Activated naive CD4-positive, alpha-beta T cell treated with anti-CD3 and anti-CD28 coated beads, Interleukin-2, amount 10 ng/mL, durations not matched to agents 7 days and 5 days (primary cell): ENCODE results near the gene RALB.

Source experiments
- CTCF ChIA-PET: fragments of 350-600 bp; sonication (Branson Sonifier 250); formaldehyde crosslinking; loops from one replicate; lab custom pipeline; 2021; ENCODE audit warnings: antibody characterized with exemption; lab: Charles Lee
- DNase-seq: peaks from one replicate; pipeline ENCODE4 v3.0.0-alpha.2; 2020
- H3K27ac Mint-ChIP-seq: one replicate; pipeline ENCODE4 v1.8.0; 2021; ENCODE audit warnings: mild to moderate bottlenecking, moderate library complexity, mixed read lengths
- H3K27me3 Mint-ChIP-seq: one replicate; pipeline ENCODE4 v1.8.0; 2021; ENCODE audit warnings: mild to moderate bottlenecking, mixed read lengths
- H3K36me3 Mint-ChIP-seq: one replicate; pipeline ENCODE4 v1.8.0; 2021; ENCODE audit warnings: mixed read lengths
- H3K4me1 Mint-ChIP-seq: one replicate; pipeline ENCODE4 v1.8.0; 2021; ENCODE audit warnings: mixed read lengths
- H3K4me3 Mint-ChIP-seq: one replicate; pipeline ENCODE4 v1.8.0; 2021; ENCODE audit warnings: mild to moderate bottlenecking, moderate library complexity, mixed read lengths
- H3K9me3 Mint-ChIP-seq: one replicate; pipeline ENCODE4 v1.8.0; 2021; ENCODE audit warnings: mixed read lengths

Gene RALB

DNA sequence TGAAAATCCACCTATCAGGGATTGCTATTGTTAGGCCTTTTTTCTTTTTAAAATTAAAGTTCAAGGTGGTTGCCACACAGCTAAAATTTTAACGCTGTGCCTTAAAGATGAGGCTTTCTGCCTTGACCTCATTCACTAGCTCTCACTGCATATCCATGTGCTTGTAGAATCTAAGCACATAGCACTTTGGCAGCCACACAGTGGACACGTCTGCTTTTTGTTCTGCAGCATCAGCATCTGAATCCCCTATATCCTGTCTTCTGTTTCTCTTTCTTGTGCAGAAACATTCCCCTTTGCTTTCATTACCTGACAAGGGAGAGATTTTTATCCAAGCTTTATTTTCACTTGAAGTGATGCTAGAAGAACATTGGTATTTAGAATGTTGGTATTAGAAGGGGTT lies 38.1 kb downstream of the RALB start:
- Mint-ChIP-seq H3K27me3 (no peaks in the 10 kb centered on the region), H3K27ac (peak overlapping the region; percentile 78), H3K4me3 (no peak overlapping the region), H3K4me1 (peaks cover 82% of the 10 kb centered on the region), H3K36me3 (peaks cover 79% of the 10 kb centered on the region), H3K9me3 (no peaks in the 10 kb centered on the region)
- CTCF ChIA-PET, result interaction anchor here (0.6 to 1.6 kb wide), 3 partner anchors 8 to 22 kb away, joined by 3 to 6 read pairs (median 3); no protein-coding TSS in a partner anchor
- no peak for DNase-seq

DNA sequence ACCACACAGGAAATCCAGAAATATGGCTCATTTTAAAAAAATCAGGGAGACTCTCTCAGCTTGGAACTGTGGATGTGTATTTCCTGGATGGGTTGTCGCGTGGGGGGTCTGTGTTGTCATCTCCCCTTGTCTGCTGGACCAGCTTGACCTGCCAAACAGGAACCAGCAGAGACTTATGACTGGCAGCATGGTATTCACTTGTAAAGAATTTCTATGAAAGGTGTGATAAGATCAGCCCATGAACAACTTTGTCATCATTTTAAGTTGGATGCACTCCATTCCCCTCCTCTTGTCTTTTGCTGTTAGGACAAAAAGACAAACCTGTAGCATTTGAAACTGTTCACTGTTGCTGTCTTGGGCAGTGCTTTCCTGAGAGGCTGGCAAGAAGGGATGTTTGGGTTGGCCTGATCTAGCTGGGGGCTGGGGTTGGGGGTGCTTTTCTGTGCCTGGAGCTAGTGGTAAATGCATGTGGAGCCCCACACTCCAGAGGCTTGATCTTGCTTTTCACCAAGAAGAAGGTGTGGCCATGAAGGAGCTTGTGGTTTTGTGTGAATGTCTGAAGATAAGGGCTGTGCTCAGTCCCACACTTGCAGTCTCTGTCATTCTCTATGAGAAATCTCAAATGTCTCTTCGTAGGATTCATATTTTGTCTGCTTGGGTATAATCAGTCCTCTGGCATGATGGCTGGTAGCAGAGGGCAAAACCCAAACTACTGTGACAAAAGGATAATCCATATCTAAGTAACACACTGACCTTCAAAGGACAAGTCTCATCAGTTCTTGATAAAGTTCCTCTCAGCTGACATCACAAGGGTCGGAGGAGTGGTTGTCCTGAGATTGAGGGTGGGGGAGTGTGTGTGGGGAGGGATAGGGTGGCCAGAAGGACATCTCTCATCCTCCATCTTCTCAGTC lies 39.0 kb downstream of the RALB start:
- H3K36me3 Mint-ChIP-seq, result peaks cover 74% of the 10 kb centered on the region
- peak overlapping the region; percentile 88 for H3K27ac Mint-ChIP-seq
- H3K4me3 Mint-ChIP-seq, result peak overlapping the region; percentile 48
- peak; percentile 48 for DNase-seq
- no peaks in the 10 kb centered on the region for H3K27me3 Mint-ChIP-seq
- H3K4me1 Mint-ChIP-seq, result peaks cover 74% of the 10 kb centered on the region
- CTCF ChIA-PET, result interaction anchor here (0.8 to 1.6 kb wide), 3 partner anchors 21 to 56 kb away, joined by 3 to 6 read pairs (median 3); no protein-coding TSS in a partner anchor
- H3K9me3 Mint-ChIP-seq, result no peaks in the 10 kb centered on the region

- H3K9me3 Mint-ChIP-seq, result no peaks in the 10 kb centered on the region
- CTCF ChIA-PET, result interaction anchor here (0.6 to 1.5 kb wide), 3 partner anchors 14 to 57 kb away, joined by 3 read pairs; no protein-coding TSS in a partner anchor
- H3K36me3 Mint-ChIP-seq, result peaks cover 75% of the 10 kb centered on the region
- H3K27me3 Mint-ChIP-seq, result no peaks in the 10 kb centered on the region
- H3K27ac Mint-ChIP-seq, result peak overlapping the region; percentile 74
- H3K4me1 Mint-ChIP-seq, result peaks cover 58% of the 10 kb centered on the region
- H3K4me3 Mint-ChIP-seq, result peak overlapping the region; percentile 27
- no peak for DNase-seq
Measured at GRCh38 chr2:120293096-120294007, 40.7 kb downstream of the RALB start.

GRCh38 chr2:120294008-120294340 lies 41.3 kb downstream of the RALB start:
- Mint-ChIP-seq H3K27ac (peak overlapping the region; percentile 74), H3K27me3 (no peaks in the 10 kb centered on the region), H3K36me3 (peaks cover 75% of the 10 kb centered on the region), H3K4me3 (peak overlapping the region; percentile 27), H3K4me1 (peaks cover 53% of the 10 kb centered on the region), H3K9me3 (no peaks in the 10 kb centered on the region)
- DNase-seq, result no peak
- CTCF ChIA-PET, result no interaction called here

- no peak for DNase-seq
- H3K4me3 Mint-ChIP-seq, result no peak overlapping the region
- H3K9me3 Mint-ChIP-seq, result no peaks in the 10 kb centered on the region
- peaks cover 31% of the 10 kb centered on the region for H3K4me1 Mint-ChIP-seq
- no peak overlapping the region for H3K27ac Mint-ChIP-seq
- peaks cover 69% of the 10 kb centered on the region for H3K36me3 Mint-ChIP-seq
- CTCF ChIA-PET, result interaction anchor here (0.7 to 6.5 kb wide), 3 partner anchors 15 to 122 kb away, joined by 3 to 29 read pairs (median 3); no protein-coding TSS in a partner anchor
- H3K27me3 Mint-ChIP-seq, result no peaks in the 10 kb centered on the region
Measured at GRCh38 chr2:120298173-120298835, 45.7 kb downstream of the RALB start.

GRCh38 chr2:120299004-120299403 lies 46.4 kb downstream of the RALB start:
- Mint-ChIP-seq H3K27ac (no peak overlapping the region), H3K36me3 (peaks cover 68% of the 10 kb centered on the region), H3K27me3 (no peaks in the 10 kb centered on the region), H3K4me3 (no peak overlapping the region), H3K4me1 (peaks cover 30% of the 10 kb centered on the region), H3K9me3 (no peaks in the 10 kb centered on the region)
- CTCF ChIA-PET, result interaction anchor here (0.6 to 6.5 kb wide), 2 partner anchors 14 to 56 kb away, joined by 3 to 29 read pairs; no protein-coding TSS in a partner anchor
- no peak for DNase-seq

GRCh38 chr2:120299561-120299960 lies 46.9 kb downstream of the RALB start:
- Mint-ChIP-seq H3K27me3 (no peaks in the 10 kb centered on the region), H3K4me3 (no peak overlapping the region), H3K4me1 (peaks cover 27% of the 10 kb centered on the region), H3K27ac (no peak overlapping the region), H3K9me3 (no peaks in the 10 kb centered on the region), H3K36me3 (peaks cover 67% of the 10 kb centered on the region)
- DNase-seq, result no peak
- CTCF ChIA-PET, result interaction anchor here (0.6 to 6.5 kb wide), 2 partner anchors 14 to 57 kb away, joined by 3 to 29 read pairs; no protein-coding TSS in a partner anchor

GRCh38 chr2:120300385-120300784 lies 47.7 kb downstream of the RALB start:
- Mint-ChIP-seq H3K4me3 (no peak overlapping the region), H3K27me3 (no peaks in the 10 kb centered on the region), H3K9me3 (no peaks in the 10 kb centered on the region), H3K27ac (no peak overlapping the region), H3K36me3 (peaks cover 65% of the 10 kb centered on the region), H3K4me1 (peaks cover 27% of the 10 kb centered on the region)
- CTCF ChIA-PET, result interaction anchor here (6.5 kb wide), 1 partner anchor 13 kb away, joined by 29 read pairs; no protein-coding TSS in a partner anchor
- DNase-seq, result no peak

- H3K27me3 Mint-ChIP-seq, result no peaks in the 10 kb centered on the region
- no peak for DNase-seq
- H3K9me3 Mint-ChIP-seq, result no peaks in the 10 kb centered on the region
- H3K4me3 Mint-ChIP-seq, result no peak overlapping the region
- no peak overlapping the region for H3K27ac Mint-ChIP-seq
- CTCF ChIA-PET, result interaction anchor here (6.5 kb wide), 1 partner anchor 12 kb away, joined by 29 read pairs; no protein-coding TSS in a partner anchor
- H3K36me3 Mint-ChIP-seq, result peaks cover 62% of the 10 kb centered on the region
- peaks cover 32% of the 10 kb centered on the region for H3K4me1 Mint-ChIP-seq
Measured at GRCh38 chr2:120301284-120301683, 48.6 kb downstream of the RALB start.

DNA sequence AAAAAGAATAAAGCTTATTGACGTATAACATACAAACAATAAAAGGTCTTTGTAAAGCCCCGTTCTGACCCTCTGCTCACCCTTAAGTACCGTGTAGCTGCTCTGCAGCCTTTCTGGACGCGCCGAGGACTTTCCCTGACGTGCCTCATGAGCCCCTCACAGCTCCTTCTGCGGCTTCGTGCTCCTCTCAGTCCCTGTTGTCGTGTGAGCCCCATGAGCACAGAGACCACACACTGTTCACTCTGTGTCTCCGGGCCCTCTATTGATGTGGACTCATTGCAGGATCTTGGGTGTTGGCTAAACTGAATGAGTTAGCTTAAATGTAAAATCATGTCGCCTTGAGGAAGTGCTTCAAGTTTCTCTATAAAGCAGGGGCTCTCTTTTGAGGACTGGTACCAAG lies 49.6 kb downstream of the RALB start:
- Mint-ChIP-seq H3K36me3 (peaks cover 57% of the 10 kb centered on the region), H3K9me3 (no peaks in the 10 kb centered on the region), H3K4me3 (no peak overlapping the region), H3K27me3 (no peaks in the 10 kb centered on the region), H3K4me1 (peaks cover 32% of the 10 kb centered on the region), H3K27ac (peak overlapping the region; percentile 71)
- DNase-seq, result no peak
- CTCF ChIA-PET, result interaction anchor here (1.2 to 3.0 kb wide), 5 partner anchors 10 to 549 kb away, joined by 3 to 8 read pairs (median 5); no protein-coding TSS in a partner anchor

DNA sequence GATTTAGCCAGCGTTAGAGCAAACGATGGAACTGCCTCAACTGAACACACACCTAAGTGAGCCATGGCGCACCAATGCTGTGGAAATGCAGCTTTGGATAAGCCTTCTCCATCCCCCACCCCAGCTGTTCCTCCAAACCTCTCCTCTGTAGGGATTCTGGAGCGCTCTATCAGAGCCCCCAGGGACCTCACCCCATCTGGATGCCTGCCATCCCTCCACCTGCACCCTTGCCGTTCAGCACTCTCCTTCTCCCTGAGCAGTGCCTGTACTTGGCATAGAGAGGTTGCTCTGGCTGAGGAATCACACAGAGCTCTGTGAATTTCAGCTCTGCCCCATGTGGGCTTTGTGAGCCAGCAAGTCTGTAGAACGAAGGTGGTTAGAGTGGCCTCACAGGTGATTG lies 50.5 kb downstream of the RALB start:
- DNase-seq, result no peak
- H3K4me1 Mint-ChIP-seq, result peaks cover 32% of the 10 kb centered on the region
- no peaks in the 10 kb centered on the region for H3K27me3 Mint-ChIP-seq
- no peaks in the 10 kb centered on the region for H3K9me3 Mint-ChIP-seq
- H3K27ac Mint-ChIP-seq, result peak overlapping the region; percentile 71
- no peak overlapping the region for H3K4me3 Mint-ChIP-seq
- H3K36me3 Mint-ChIP-seq, result peaks cover 51% of the 10 kb centered on the region
- CTCF ChIA-PET, result interaction anchor here (0.7 to 3.0 kb wide), 5 partner anchors 9 to 550 kb away, joined by 3 to 8 read pairs (median 5); no protein-coding TSS in a partner anchor

- no peaks in the 10 kb centered on the region for H3K27me3 Mint-ChIP-seq
- H3K27ac Mint-ChIP-seq, result no peak overlapping the region
- CTCF ChIA-PET, result interaction anchor here (0.6 to 0.8 kb wide), 2 partner anchors 75 to 129 kb away, joined by 3 read pairs; no protein-coding TSS in a partner anchor
- peaks cover 37% of the 10 kb centered on the region for H3K36me3 Mint-ChIP-seq
- no peak for DNase-seq
- peaks cover 35% of the 10 kb centered on the region for H3K4me1 Mint-ChIP-seq
- no peaks in the 10 kb centered on the region for H3K9me3 Mint-ChIP-seq
- no peak overlapping the region for H3K4me3 Mint-ChIP-seq
Measured at GRCh38 chr2:120305296-120305695, 52.6 kb downstream of the RALB start.

- no peak for DNase-seq
- Mint-ChIP-seq H3K4me1 (peaks cover 42% of the 10 kb centered on the region), H3K4me3 (no peak overlapping the region), H3K36me3 (peaks cover 35% of the 10 kb centered on the region), H3K27me3 (no peaks in the 10 kb centered on the region), H3K9me3 (no peaks in the 10 kb centered on the region), H3K27ac (no peak overlapping the region)
- CTCF ChIA-PET, result no interaction called here
Measured at GRCh38 chr2:120305937-120306490, 53.4 kb downstream of the RALB start.
